ENCODE data around the gene ZNF3.

Gene ZNF3

DNA sequence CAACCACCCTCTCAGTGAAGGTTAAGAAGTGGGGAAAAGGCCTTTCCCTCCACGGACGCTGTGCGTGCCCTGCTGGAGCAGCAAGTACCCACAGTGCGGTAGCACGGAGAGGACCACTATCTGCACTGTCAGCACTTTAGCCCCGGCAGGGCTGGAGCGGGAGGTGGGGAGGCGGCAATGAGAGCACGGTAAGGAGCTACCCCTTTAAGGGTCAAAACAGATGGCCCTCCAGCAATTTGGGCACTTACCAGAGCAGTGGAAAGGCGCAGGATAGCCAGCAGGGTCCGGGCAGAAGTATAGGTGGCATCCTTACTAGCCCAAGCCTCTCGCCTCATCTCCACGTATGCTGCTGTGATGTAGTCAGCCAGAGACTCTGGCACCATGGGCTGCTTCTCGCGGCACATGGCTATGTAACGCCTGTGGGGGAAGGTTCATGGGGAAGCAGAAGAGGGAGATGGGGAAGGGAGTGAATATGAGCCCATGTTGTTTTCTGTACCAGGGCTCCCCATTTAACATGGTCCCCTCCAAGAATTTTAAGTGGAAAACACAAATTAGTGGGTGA, 12.5 kb upstream of the ZNF3 start:
- Histone ChIP-seq H3K27me3 (ENCODE audit: low read depth, low read length) (no peaks in the 10 kb centered on the region), H3K36me3 (ENCODE audit: control insufficient read depth in 1 of 2, insufficient read depth in 2 of 2, low read length in 2 of 2) (peaks cover 65 to 84% of the 10 kb centered on the region in 2 donors), H3K9me3 (ENCODE audit: control insufficient read depth in 1 of 2, low read length in 2 of 2) (no peaks in the 10 kb centered on the region), H3K27ac (ENCODE audit: low read length) (no peak overlapping the region), H3K4me1 (ENCODE audit: control insufficient read depth in 1 of 2, insufficient read depth in 2 of 2, low read length in 2 of 2) (peaks cover 5 to 23% of the 10 kb centered on the region in 2 donors), H3K4me3 (ENCODE audit: low read depth in 1 of 2, low read length in 2 of 2) (no peak overlapping the region)

DNA sequence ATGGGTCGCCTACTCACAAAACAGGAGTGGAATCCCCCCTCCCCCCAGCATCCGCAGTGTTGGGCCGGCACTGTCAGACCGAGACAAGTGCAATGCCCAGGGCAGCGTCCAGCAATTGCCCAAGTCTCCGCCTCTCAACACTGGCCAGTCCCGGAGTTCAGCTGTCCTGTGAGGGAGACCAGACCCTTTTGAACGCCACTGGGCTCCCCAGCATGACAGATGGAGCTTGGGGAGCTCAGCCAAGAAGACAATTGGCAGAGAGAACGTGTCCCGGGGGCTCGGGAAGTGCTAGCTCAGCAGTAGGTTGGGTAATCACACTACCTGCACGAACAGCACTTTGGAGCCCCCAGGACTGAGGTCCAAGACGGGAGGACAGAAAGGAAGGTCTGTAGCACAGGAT, 12.0 kb upstream of the ZNF3 start:
- no peak overlapping the region for H3K4me3 ChIP-seq (ENCODE audit: low read depth in 1 of 2, low read length in 2 of 2)
- H3K27me3 ChIP-seq (ENCODE audit: low read depth, low read length), result no peaks in the 10 kb centered on the region
- peaks cover 5 to 20% of the 10 kb centered on the region in 2 donors for H3K4me1 ChIP-seq (ENCODE audit: control insufficient read depth in 1 of 2, insufficient read depth in 2 of 2, low read length in 2 of 2)
- H3K27ac ChIP-seq (ENCODE audit: low read length), result no peak overlapping the region
- peaks cover 60 to 79% of the 10 kb centered on the region in 2 donors for H3K36me3 ChIP-seq (ENCODE audit: control insufficient read depth in 1 of 2, insufficient read depth in 2 of 2, low read length in 2 of 2)
- no peaks in the 10 kb centered on the region for H3K9me3 ChIP-seq (ENCODE audit: control insufficient read depth in 1 of 2, low read length in 2 of 2)

DNA sequence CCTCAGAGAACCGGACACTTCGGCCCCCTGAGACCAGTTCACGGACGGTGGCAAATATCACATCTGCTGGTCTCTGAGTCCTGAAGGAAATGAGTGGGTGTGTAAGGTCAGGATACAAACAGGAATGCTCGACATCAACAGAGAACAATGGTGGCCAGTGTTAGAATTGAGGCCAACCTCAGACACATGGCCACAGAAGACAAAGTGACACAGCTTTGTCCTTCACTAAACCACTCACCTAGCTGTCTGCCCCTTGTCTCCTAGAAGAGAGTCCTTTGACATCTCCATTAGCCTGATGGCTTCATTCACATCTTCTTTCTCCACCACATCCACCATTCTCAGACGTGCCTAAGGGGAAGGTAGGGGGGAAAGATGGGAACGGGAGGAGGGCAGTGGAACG, 11.5 kb upstream of the ZNF3 start:
- Histone ChIP-seq H3K9me3 (ENCODE audit: control insufficient read depth in 1 of 2, low read length in 2 of 2) (no peaks in the 10 kb centered on the region), H3K36me3 (ENCODE audit: control insufficient read depth in 1 of 2, insufficient read depth in 2 of 2, low read length in 2 of 2) (peaks cover 56 to 75% of the 10 kb centered on the region in 2 donors), H3K4me3 (ENCODE audit: low read depth in 1 of 2, low read length in 2 of 2) (no peak overlapping the region), H3K27ac (ENCODE audit: low read length) (no peak overlapping the region), H3K4me1 (ENCODE audit: control insufficient read depth in 1 of 2, insufficient read depth in 2 of 2, low read length in 2 of 2) (peaks cover 5 to 24% of the 10 kb centered on the region in 2 donors), H3K27me3 (ENCODE audit: low read depth, low read length) (no peaks in the 10 kb centered on the region)

DNA sequence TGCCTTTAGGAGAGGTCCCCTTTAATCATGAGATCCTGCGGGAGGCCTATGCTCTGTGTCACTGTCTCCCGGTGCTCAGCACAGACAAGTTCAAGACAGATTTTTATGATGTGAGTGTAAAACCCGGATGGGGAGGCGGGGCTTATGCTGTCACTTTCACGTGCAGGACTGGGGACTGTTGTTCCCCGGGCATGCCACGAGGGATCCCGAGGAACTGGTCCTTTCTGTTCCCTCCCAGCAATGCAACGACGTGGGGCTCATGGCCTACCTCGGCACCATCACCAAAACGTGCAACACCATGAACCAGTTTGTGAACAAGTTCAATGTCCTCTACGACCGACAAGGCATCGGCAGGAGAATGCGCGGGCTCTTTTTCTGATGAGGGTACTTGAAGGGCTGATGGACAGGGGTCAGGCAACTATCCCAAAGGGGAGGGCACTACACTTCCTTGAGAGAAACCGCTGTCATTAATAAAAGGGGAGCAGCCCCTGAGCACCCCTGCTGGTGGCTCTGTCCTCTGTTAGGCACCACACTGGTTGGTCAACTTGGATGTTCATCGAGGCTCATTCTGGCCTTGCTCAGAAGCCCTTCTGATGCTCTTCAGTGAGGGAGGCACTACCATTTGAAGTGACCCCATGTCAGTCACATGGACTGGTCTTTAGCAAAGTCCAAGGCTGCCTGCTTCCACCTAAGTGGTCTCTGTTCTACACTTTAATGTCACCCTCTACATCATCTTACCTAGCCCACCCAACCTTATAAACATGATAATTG, 10.1 kb upstream of the ZNF3 start:
- H3K36me3 ChIP-seq (ENCODE audit: control insufficient read depth in 1 of 2, insufficient read depth in 2 of 2, low read length in 2 of 2), result peaks cover 46 to 62% of the 10 kb centered on the region in 2 donors
- no peaks in the 10 kb centered on the region for H3K9me3 ChIP-seq (ENCODE audit: control insufficient read depth in 1 of 2, low read length in 2 of 2)
- H3K4me3 ChIP-seq (ENCODE audit: low read depth in 1 of 2, low read length in 2 of 2), result no peak overlapping the region
- H3K27me3 ChIP-seq (ENCODE audit: low read depth, low read length), result no peaks in the 10 kb centered on the region
- H3K27ac ChIP-seq (ENCODE audit: low read length), result no peak overlapping the region
- peaks cover 5 to 27% of the 10 kb centered on the region in 2 donors for H3K4me1 ChIP-seq (ENCODE audit: control insufficient read depth in 1 of 2, insufficient read depth in 2 of 2, low read length in 2 of 2)

DNA sequence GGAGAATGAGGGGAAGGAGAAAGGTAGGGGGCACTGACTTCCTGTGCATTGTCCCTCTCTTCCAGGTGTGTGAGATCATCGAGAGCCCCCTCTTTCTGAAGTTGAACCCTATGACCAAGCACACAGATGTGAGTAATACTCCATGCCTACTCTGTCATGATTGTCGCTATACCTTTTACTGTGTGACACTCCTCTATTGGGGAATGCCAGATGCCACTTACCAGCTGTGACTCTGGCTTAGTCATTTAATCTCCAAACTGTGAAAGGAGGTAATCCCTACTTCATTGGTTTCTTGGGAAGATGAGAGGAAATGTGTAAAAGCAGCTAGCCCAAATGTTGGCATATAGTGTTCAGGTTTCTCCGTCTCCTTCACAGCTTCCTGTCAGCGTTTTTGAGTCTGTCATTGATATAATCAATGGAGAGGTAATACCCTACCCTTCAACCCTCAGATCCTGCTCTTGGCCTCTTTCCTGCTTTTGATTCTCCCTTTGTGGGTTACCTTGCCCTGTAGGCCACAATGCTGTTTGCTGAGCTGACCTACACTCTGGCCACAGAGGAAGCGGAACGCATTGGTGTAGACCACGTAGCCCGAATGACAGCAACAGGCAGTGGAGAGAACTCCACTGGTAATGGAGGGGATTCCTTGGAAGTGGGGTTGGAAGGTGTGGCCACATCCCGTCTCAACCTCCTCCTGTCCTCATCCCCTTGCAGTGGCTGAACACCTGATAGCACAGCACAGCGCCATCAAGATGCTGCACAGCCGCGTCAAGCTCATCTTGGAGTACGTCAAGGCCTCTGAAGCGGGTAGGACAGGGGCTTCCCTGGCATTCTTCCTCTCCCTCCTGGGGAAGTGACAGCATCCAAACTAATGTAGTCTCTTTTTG, 9.2 kb upstream of the ZNF3 start:
- no peak overlapping the region for H3K4me3 ChIP-seq (ENCODE audit: low read depth in 1 of 2, low read length in 2 of 2)
- H3K9me3 ChIP-seq (ENCODE audit: control insufficient read depth in 1 of 2, low read length in 2 of 2), result no peaks in the 10 kb centered on the region
- H3K27me3 ChIP-seq (ENCODE audit: low read depth, low read length), result no peaks in the 10 kb centered on the region
- H3K4me1 ChIP-seq (ENCODE audit: control insufficient read depth in 1 of 2, insufficient read depth in 2 of 2, low read length in 2 of 2), result peaks cover 5 to 27% of the 10 kb centered on the region in 2 donors
- H3K27ac ChIP-seq (ENCODE audit: low read length), result no peak overlapping the region
- H3K36me3 ChIP-seq (ENCODE audit: control insufficient read depth in 1 of 2, insufficient read depth in 2 of 2, low read length in 2 of 2), result peaks cover 39 to 54% of the 10 kb centered on the region in 2 donors

DNA sequence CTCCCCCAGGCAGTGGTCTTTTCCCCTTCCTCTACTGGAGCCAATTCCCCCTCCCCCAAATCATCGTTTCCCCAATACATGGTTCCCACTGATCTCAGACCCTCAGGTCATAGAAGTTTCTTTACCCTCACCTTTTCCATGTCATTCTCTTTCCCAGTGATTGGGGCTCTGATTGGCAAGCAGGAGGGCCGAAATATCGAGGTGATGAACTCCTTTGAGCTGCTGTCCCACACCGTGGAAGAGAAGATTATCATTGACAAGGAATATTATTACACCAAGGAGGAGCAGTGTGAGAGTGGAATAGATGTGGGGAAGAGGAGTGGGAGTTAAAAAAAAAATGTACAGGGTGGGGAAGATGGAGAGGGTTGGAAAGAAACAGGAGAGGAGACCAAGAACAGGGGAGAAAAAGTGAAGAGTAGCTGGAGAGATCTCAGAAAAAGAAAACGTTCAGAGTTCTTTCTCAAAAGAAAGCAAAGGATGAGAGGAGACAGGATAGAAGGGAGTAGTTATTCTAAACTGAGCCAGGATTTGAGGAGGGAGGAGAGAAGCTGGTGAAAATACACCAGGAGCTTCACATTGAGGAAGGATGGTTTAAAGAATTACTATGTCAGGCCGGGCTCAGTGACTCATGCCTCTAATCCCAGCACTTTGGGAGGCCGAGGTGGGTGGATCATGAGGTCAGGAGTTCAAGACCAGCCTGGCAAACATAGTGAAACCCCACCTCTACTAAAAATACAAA, 8.1 kb upstream of the ZNF3 start:
- Histone ChIP-seq H3K27ac (ENCODE audit: low read length) (peak overlapping the region; percentile 2), H3K36me3 (ENCODE audit: control insufficient read depth in 1 of 2, insufficient read depth in 2 of 2, low read length in 2 of 2) (peaks cover 36 to 43% of the 10 kb centered on the region in 2 donors), H3K4me3 (ENCODE audit: low read depth in 1 of 2, low read length in 2 of 2) (peak overlapping the region; percentile 86 to 88), H3K4me1 (ENCODE audit: control insufficient read depth in 1 of 2, insufficient read depth in 2 of 2, low read length in 2 of 2) (peaks cover 5 to 27% of the 10 kb centered on the region in 2 donors), H3K27me3 (ENCODE audit: low read depth, low read length) (no peaks in the 10 kb centered on the region), H3K9me3 (ENCODE audit: control insufficient read depth in 1 of 2, low read length in 2 of 2) (no peaks in the 10 kb centered on the region)

DNA sequence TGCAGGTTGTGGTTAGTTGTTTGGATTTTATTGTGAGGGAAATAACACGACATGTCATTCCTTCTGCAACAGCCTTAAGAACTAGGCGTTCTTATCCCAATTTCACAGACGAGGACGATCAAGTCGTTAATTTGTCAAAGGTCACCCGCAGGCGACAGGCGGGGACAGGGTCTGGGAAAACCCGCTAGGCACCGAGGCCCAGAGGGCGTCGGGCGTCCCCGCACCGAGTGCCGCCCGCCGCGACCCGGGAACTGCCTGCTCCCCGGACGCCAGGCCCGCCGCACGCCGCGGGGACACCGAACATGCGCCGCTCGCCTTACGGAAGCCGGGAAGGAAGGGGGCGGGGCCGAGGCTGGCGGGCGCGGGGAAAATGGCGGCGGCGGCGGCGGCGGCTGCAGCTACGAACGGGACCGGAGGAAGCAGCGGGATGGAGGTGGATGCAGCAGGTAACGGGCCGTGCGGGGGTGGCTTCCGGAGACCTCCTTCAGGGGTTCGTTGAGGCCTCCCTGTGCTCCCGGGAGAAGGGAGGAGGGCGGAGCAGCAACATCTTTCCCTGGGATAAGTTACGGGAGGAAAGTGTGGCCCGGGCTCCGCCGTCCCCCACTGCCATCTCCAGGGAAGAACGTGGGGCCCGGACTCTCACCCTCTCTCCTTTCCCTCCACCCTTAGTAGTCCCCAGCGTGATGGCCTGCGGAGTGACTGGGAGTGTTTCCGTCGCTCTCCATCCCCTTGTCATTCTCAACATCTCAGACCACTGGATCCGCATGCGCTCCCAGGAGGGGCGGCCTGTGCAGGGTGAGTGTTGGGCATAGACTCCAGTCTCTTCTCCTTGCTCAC, 7.3 kb upstream of the ZNF3 start, which contains the start of gene COPS6:
COPS6 (plus strand) TSS at position 349 of the 837 bp plus-strand sequence; CDS start at position 371, 22 bp downstream.
- peaks cover 5 to 21% of the 10 kb centered on the region in 2 donors for H3K4me1 ChIP-seq (ENCODE audit: control insufficient read depth in 1 of 2, insufficient read depth in 2 of 2, low read length in 2 of 2)
- no peaks in the 10 kb centered on the region for H3K27me3 ChIP-seq (ENCODE audit: low read depth, low read length)
- H3K4me3 ChIP-seq (ENCODE audit: low read depth in 1 of 2, low read length in 2 of 2), result peak within 1 kb of the TSS; percentile 86 to 88
- no peaks in the 10 kb centered on the region for H3K9me3 ChIP-seq (ENCODE audit: control insufficient read depth in 1 of 2, low read length in 2 of 2)
- peaks cover 30 to 35% of the 10 kb centered on the region in 2 donors for H3K36me3 ChIP-seq (ENCODE audit: control insufficient read depth in 1 of 2, insufficient read depth in 2 of 2, low read length in 2 of 2)
- H3K27ac ChIP-seq (ENCODE audit: low read length), result peak within 1 kb of the TSS; percentile 84

DNA sequence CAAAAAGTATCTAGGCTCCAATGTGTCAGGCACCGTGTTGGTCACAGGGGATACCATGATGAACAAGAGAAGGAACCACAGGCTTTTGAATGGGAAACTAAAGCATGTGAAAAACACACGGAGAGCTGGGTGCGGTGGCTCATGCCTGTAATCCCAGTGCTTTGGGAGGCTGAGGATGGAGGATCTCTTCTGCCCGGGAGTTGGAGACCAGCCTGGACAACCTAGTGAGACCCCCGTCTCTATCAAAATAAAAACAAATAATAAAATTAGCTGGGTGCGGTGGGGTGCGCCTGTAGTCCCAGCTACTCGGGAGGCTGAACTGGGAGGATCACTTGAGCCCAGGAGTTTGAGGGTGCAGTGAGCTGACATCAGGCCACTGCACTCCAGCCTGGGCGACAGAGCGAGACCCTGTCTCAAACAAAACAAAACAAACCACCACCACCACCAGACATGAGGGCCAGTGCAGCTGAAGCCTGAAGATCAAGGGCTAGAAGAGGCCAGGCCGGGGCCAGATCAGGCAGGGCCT, 6.6 kb upstream of the ZNF3 start:
- Histone ChIP-seq H3K27me3 (ENCODE audit: low read depth, low read length) (no peaks in the 10 kb centered on the region), H3K4me1 (ENCODE audit: control insufficient read depth in 1 of 2, insufficient read depth in 2 of 2, low read length in 2 of 2) (peaks cover 5 to 15% of the 10 kb centered on the region in 2 donors), H3K4me3 (ENCODE audit: low read depth in 1 of 2, low read length in 2 of 2) (peak overlapping the region; percentile 58 to 88), H3K27ac (ENCODE audit: low read length) (peak overlapping the region; percentile 84), H3K36me3 (ENCODE audit: control insufficient read depth in 1 of 2, insufficient read depth in 2 of 2, low read length in 2 of 2) (peaks cover 28 to 29% of the 10 kb centered on the region in 2 donors), H3K9me3 (ENCODE audit: control insufficient read depth in 1 of 2, low read length in 2 of 2) (no peaks in the 10 kb centered on the region)

DNA sequence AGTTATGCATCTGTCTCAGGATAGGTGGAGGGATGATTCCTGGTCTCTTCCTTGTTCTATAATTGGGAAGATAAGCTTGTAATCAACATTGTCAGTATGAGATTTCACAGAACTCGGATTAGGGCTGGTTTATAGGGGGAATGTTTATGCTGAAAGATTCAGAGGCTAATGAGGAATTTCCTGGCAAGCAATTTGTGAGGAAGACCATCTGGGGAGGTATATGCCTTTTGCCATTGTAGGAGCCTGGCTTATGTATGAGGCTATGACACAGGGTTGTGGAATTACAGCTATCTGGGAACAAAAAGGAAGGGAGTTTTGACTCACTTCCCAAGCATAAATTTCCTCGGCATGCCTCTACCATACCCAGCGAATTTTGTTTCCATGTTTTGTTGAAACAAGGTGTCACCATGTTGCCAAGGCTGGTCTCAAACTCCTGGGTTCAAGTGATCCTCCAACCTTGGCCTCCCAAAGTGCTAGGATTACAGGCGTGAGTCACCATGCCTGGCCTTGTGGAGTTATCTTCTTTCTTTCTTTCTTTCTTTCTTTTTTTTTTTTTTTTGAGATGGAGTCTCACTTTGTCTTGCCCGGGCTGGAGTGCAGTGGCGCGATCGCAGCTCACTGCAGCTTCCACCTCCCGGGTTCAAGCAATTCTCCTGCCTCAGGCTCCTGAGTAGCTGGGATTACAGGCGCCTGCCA, 5.7 kb upstream of the ZNF3 start:
- Histone ChIP-seq H3K4me1 (ENCODE audit: control insufficient read depth in 1 of 2, insufficient read depth in 2 of 2, low read length in 2 of 2) (peaks cover 5 to 25% of the 10 kb centered on the region in 2 donors), H3K27me3 (ENCODE audit: low read depth, low read length) (no peaks in the 10 kb centered on the region), H3K4me3 (ENCODE audit: low read depth in 1 of 2, low read length in 2 of 2) (no peak overlapping the region), H3K36me3 (ENCODE audit: control insufficient read depth in 1 of 2, insufficient read depth in 2 of 2, low read length in 2 of 2) (peaks cover 19 to 21% of the 10 kb centered on the region in 2 donors), H3K27ac (ENCODE audit: low read length) (no peak overlapping the region), H3K9me3 (ENCODE audit: control insufficient read depth in 1 of 2, low read length in 2 of 2) (no peaks in the 10 kb centered on the region)

Data from muscle layer of duodenum (tissue), 2 donors.